Measurements from ENCODE around the gene PLEKHA7. TPM values are rescaled to one million over a fixed set of nuclear protein-coding genes. Genes with fewer than 3 reads are reported as not detected.

PLEKHA7 gene
- total RNA-seq, 1 donor from 2014 or later: 22.2 TPM

GRCh38 chr11:16881074-16881709 lies 133.0 kb downstream of the PLEKHA7 start:
- peak; percentile 85 for DNase-seq (ENCODE audit: low read depth)

- DNase-seq (ENCODE audit: low read depth): no peak
These were observed 133.9 kb downstream of the PLEKHA7 start for GRCh38 chr11:16880184-16880801.

GRCh38 chr11:16879690-16880089 lies 134.5 kb downstream of the PLEKHA7 start:
- no peak for DNase-seq (ENCODE audit: low read depth)

GRCh38 chr11:16876837-16877236 lies 137.4 kb downstream of the PLEKHA7 start:
- no peak for DNase-seq (ENCODE audit: low read depth)

- no peak for DNase-seq (ENCODE audit: low read depth)
These were observed 138.0 kb downstream of the PLEKHA7 start for GRCh38 chr11:16876053-16876752.

- no peak for DNase-seq (ENCODE audit: low read depth)
These were observed 139.8 kb downstream of the PLEKHA7 start for GRCh38 chr11:16874275-16874975.

- DNase-seq (ENCODE audit: low read depth): no peak
These were observed 140.9 kb downstream of the PLEKHA7 start for GRCh38 chr11:16873289-16873688.

GRCh38 chr11:16871368-16871767 lies 142.8 kb downstream of the PLEKHA7 start:
- DNase-seq (ENCODE audit: low read depth): no peak

GRCh38 chr11:16867097-16867496 lies 147.1 kb downstream of the PLEKHA7 start:
- peak; percentile 13 for DNase-seq (ENCODE audit: low read depth)

- DNase-seq (ENCODE audit: low read depth): peak; percentile 18
These were observed 149.8 kb downstream of the PLEKHA7 start for GRCh38 chr11:16864428-16864827.

- no peak for DNase-seq (ENCODE audit: low read depth)
These were observed 150.8 kb downstream of the PLEKHA7 start for GRCh38 chr11:16863389-16863788.

GRCh38 chr11:16862726-16863125 lies 151.5 kb downstream of the PLEKHA7 start:
- DNase-seq (ENCODE audit: low read depth): no peak

- DNase-seq (ENCODE audit: low read depth): no peak
These were observed 152.4 kb downstream of the PLEKHA7 start for GRCh38 chr11:16861862-16862261.

- DNase-seq (ENCODE audit: low read depth): peak; percentile 41
These were observed 153.6 kb downstream of the PLEKHA7 start for GRCh38 chr11:16860617-16861016.

GRCh38 chr11:16859651-16860050 lies 154.6 kb downstream of the PLEKHA7 start:
- no peak for DNase-seq (ENCODE audit: low read depth)

GRCh38 chr11:16857186-16857585 lies 157.0 kb downstream of the PLEKHA7 start:
- DNase-seq (ENCODE audit: low read depth): no peak

- DNase-seq (ENCODE audit: low read depth): no peak
These were observed 158.2 kb downstream of the PLEKHA7 start for GRCh38 chr11:16856022-16856471.

- DNase-seq (ENCODE audit: low read depth): no peak
These were observed 159.2 kb downstream of the PLEKHA7 start for GRCh38 chr11:16854979-16855378.

- DNase-seq (ENCODE audit: low read depth): no peak
These were observed 160.4 kb downstream of the PLEKHA7 start for GRCh38 chr11:16853859-16854258.

- no peak for DNase-seq (ENCODE audit: low read depth)
These were observed 160.9 kb downstream of the PLEKHA7 start for GRCh38 chr11:16853266-16853665.

- peak; percentile 49 for DNase-seq (ENCODE audit: low read depth)
These were observed 167.9 kb downstream of the PLEKHA7 start for GRCh38 chr11:16846305-16846704.

GRCh38 chr11:16844268-16844771 lies 169.9 kb downstream of the PLEKHA7 start:
- no peak for DNase-seq (ENCODE audit: low read depth)

Data from renal cortical epithelial cell (primary cell).